HFFc6 (cell line): ENCODE data around the gene PPP1R3E. TPM values are rescaled to one million over a fixed set of nuclear protein-coding genes. Genes with fewer than 3 reads are reported as not detected.
"Not testable (repeated sequence)": the region's sequence is repeated elsewhere in the genome, so short reads cannot be mapped to it uniquely, and the experiment has no call there.

Experiments used
- DNase-seq: peaks from one replicate; pipeline ENCODE4 v3.0.0-alpha.2; 2018
- H3K27ac Mint-ChIP-seq: 2 replicates; pipeline ENCODE4 v1.8.0; 2020; ENCODE audit warnings: mild to moderate bottlenecking, mixed read lengths
- H3K27me3 Mint-ChIP-seq: 2 replicates; pipeline ENCODE4 v1.8.0; 2021; ENCODE audit warnings: mild to moderate bottlenecking, moderate library complexity, mixed read lengths; ENCODE audit not compliant: insufficient read depth
- H3K36me3 Mint-ChIP-seq: 2 replicates; pipeline ENCODE4 v1.8.0; 2021; ENCODE audit warnings: low read depth, mixed read lengths
- H3K4me1 Mint-ChIP-seq: 2 replicates; pipeline ENCODE4 v1.8.0; 2020; ENCODE audit warnings: low read depth, mixed read lengths
- H3K4me3 Mint-ChIP-seq: 2 replicates; pipeline ENCODE4 v1.8.0; 2020; ENCODE audit warnings: mild to moderate bottlenecking, moderate library complexity, mixed read lengths
- H3K9me3 Mint-ChIP-seq: 2 replicates; pipeline ENCODE4 v1.8.0; 2020; ENCODE audit warnings: mild to moderate bottlenecking, mixed read lengths
- total RNA-seq, 6 experiments: library from RNA; stranded (reverse); fragmentation: NEBNext Ultra II Directional; extraction: Animal tissue kit (Norgen Biotek cat#: 25700); gene quantifications; 2 replicates in 1 of 6; 3 replicates in 5 of 6; pipeline ENCODE4 v1.2.3, GENCODE V29; 2021
- TF ChIP-seq, protein P1 (sequence below): fragments of 200-600 bp; sonication (generic); IDR thresholded peaks from 2 replicates; pipeline ENCODE4 v1.5.0; 2021; ENCODE audit warnings: antibody characterized with exemption, mild to moderate bottlenecking

The PPP1R3E gene
- total RNA-seq, 6 experiments from 2014 or later = 2.3 to 3.8 (median 2.6) TPM

DNA sequence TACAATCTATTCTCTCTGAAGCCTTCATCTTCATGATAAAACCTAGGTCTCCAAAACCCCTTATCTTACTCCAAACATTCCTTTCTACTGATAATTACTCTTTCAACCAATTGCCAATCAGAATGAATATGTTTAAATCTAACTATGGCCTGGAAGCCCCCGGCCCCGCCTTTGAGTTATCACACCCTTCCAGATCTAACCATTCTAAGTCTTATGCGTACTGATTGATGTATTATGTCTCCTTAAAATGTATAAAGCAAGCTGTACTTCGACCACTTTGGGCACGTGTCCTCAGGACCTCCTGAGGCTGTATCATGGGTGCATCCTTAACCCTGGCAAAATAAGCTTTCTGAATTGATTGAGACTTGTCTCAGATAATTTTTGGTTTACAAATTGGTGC, 33.0 kb upstream of the PPP1R3E start:
- peaks cover 9% of the 10 kb centered on the region for H3K27me3 Mint-ChIP-seq
- TF ChIP-seq, protein P1, sequence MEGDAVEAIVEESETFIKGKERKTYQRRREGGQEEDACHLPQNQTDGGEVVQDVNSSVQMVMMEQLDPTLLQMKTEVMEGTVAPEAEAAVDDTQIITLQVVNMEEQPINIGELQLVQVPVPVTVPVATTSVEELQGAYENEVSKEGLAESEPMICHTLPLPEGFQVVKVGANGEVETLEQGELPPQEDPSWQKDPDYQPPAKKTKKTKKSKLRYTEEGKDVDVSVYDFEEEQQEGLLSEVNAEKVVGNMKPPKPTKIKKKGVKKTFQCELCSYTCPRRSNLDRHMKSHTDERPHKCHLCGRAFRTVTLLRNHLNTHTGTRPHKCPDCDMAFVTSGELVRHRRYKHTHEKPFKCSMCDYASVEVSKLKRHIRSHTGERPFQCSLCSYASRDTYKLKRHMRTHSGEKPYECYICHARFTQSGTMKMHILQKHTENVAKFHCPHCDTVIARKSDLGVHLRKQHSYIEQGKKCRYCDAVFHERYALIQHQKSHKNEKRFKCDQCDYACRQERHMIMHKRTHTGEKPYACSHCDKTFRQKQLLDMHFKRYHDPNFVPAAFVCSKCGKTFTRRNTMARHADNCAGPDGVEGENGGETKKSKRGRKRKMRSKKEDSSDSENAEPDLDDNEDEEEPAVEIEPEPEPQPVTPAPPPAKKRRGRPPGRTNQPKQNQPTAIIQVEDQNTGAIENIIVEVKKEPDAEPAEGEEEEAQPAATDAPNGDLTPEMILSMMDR = no peak
- H3K9me3 Mint-ChIP-seq = peaks cover 15% of the 10 kb centered on the region
- DNase-seq = no peak
- H3K4me1 Mint-ChIP-seq = no peaks in the 10 kb centered on the region
- no peak overlapping the region for H3K4me3 Mint-ChIP-seq
- H3K27ac Mint-ChIP-seq = no peak overlapping the region
- peaks cover 5% of the 10 kb centered on the region; the same call in 1 of the 2 replicates for H3K36me3 Mint-ChIP-seq

DNA sequence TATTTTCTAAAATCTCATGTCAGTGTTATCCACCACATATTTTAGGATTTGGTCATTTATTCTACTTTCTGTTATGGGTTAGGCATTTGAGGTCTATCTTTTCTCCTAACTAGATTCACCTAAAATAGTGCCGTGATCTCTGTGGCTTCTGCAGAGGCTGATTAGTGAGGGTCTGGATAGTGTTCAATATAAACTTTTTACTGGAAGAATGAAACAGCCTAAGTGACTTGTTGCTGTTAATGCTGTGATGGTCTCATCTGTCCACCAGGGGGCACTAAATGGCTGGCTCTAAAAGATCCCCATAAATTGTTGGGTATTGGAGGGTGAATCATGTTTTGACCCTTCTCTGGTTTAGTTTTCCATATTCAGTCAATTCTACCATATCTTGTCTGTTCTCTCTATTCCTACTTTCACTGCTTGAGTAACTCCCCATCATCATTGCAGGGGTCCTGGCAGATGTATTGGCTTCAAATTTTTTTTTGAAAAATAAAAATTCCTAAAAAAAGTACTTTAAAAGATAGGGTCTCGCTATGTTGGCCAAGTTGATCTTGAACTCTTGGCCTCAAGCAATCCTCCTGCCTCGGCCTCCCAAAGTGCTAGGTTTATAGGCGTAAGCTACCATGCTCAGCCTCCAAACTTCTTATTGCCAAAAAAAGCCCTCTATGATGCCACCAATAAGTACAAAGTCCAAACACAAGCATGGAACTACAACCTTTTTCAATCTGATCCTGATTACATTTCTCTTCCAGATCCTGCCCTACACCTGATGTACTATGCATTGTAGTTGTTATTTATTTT, 25.5 kb upstream of the PPP1R3E start:
- H3K9me3 Mint-ChIP-seq = no peaks in the 10 kb centered on the region

DNA sequence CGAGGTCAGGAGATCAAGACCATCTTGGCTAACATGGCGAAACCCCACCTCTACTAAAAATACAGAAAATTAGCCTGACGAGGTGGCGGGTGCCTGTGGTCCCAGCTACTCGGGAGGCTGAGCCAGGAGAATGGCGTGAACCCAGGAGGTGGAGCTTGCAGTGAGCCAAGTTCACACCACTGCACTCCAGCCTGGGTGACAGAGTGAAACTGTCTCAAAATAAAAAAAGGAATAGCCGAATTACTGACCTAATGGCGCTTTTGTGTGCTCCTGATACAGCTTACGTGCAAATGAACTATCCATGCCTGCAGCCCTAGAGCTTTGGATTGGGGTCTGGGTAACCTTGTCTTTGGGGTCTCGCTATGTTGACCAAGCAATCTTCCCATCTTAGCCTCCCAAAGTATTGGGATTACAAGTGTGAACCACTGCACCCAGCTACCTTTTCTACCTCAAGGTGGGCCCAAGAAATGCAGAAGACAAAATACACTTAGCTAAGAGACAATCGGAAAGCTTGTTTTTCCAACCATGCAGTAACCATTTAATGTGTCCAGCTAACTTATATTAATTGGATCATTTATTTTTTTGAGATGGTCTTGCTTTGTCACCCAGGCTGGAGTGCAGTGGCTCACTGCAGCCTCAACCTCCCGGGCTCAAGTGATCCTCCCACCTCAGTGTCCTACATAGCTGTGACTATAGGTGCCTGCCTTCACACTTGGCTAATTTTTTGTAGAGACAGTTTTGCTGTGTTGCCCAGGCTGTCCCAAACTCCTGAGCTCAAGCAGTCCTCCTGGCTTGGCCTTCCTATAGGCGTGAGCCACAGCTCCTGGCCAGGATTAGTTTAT, 24.1 kb upstream of the PPP1R3E start:
- DNase-seq = no peak
- Mint-ChIP-seq H3K4me1 (peaks cover 13% of the 10 kb centered on the region), H3K4me3 (no peak overlapping the region), H3K9me3 (no peaks in the 10 kb centered on the region), H3K27ac (no peak overlapping the region), H3K36me3 (peaks cover 25% of the 10 kb centered on the region), H3K27me3 (peaks cover 7% of the 10 kb centered on the region)
- TF ChIP-seq, protein P1 = no peak

More for the DNA sequence above, 25.5 kb upstream of the PPP1R3E start:
- Mint-ChIP-seq H3K27ac (no peak overlapping the region), H3K4me3 (no peak overlapping the region), H3K4me1 (peaks cover 6% of the 10 kb centered on the region), H3K27me3 (peaks cover 7% of the 10 kb centered on the region; the same call in 1 of the 2 replicates), H3K36me3 (peaks cover 16% of the 10 kb centered on the region)
- TF ChIP-seq, protein P1 = peak; percentile 98
- DNase-seq = peak; percentile 67

DNA sequence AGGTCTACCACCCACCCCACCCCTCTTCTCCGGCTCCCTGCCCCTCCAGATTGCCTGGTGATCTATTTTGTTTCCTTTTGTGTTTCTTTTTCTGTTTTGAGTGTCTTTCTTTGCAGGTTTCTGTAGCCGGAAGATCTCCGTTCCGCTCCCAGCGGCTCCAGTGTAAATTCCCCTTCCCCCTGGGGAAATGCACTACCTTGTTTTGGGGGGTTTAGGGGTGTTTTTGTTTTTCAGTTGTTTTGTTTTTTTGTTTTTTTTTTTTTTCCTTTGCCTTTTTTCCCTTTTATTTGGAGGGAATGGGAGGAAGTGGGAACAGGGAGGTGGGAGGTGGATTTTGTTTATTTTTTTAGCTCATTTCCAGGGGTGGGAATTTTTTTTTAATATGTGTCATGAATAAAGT, 23.1 kb upstream of the PPP1R3E start:
- Mint-ChIP-seq H3K36me3 (peaks cover 26% of the 10 kb centered on the region), H3K4me1 (peaks cover 15% of the 10 kb centered on the region)
- H3K9me3 Mint-ChIP-seq, H3K27me3 Mint-ChIP-seq, DNase-seq, H3K27ac Mint-ChIP-seq, H3K4me3 Mint-ChIP-seq: not testable (repeated sequence)

GRCh38 chr14:23324993-23325392, 22.3 kb upstream of the PPP1R3E start:
- Mint-ChIP-seq H3K27ac (no peak overlapping the region), H3K9me3 (no peaks in the 10 kb centered on the region), H3K27me3 (peaks cover 5% of the 10 kb centered on the region), H3K36me3 (peaks cover 33% of the 10 kb centered on the region), H3K4me1 (peaks cover 23% of the 10 kb centered on the region), H3K4me3 (no peak overlapping the region)
- DNase-seq = no peak
- TF ChIP-seq, protein P1 = no peak

- H3K36me3 Mint-ChIP-seq = peaks cover 39% of the 10 kb centered on the region
- H3K27ac Mint-ChIP-seq = no peak overlapping the region
- no peak overlapping the region for H3K4me3 Mint-ChIP-seq
- TF ChIP-seq, protein P1 = no peak
- peaks cover 4% of the 10 kb centered on the region for H3K27me3 Mint-ChIP-seq
- no peak for DNase-seq
- H3K9me3 Mint-ChIP-seq = no peaks in the 10 kb centered on the region
- peaks cover 28% of the 10 kb centered on the region for H3K4me1 Mint-ChIP-seq
Observed at GRCh38 chr14:23324455-23324846, 21.8 kb upstream of the PPP1R3E start.
